Neural cell (in vitro differentiated cells): ENCODE results near the gene AKR1A1.

Experiments used
- EZH2 ChIP-seq: fragments of 200-600, 300-800 bp; shearing (Covaris generic), sonication (generic); IDR thresholded peaks from 2 replicates; pipeline ENCODE4 v1.6.1; 2014; ENCODE audit warnings: antibody characterized with exemption, low read length, borderline replicate concordance, mild to moderate bottlenecking; ENCODE audit not compliant: insufficient read depth, poor library complexity, severe bottlenecking
- TF ChIP-seq, protein P1 (sequence below): fragments of 450-650 bp; IDR thresholded peaks from 2 replicates; pipeline ENCODE4 v1.5.1; 2014; ENCODE audit warnings: antibody characterized with exemption, mild to moderate bottlenecking, moderate library complexity; ENCODE audit not compliant: poor library complexity, severe bottlenecking
- TF ChIP-seq, protein P2 (sequence below): IDR thresholded peaks from 2 replicates; pipeline ENCODE4 v1.6.1; 2012; ENCODE audit warnings: borderline replicate concordance

DNA sequence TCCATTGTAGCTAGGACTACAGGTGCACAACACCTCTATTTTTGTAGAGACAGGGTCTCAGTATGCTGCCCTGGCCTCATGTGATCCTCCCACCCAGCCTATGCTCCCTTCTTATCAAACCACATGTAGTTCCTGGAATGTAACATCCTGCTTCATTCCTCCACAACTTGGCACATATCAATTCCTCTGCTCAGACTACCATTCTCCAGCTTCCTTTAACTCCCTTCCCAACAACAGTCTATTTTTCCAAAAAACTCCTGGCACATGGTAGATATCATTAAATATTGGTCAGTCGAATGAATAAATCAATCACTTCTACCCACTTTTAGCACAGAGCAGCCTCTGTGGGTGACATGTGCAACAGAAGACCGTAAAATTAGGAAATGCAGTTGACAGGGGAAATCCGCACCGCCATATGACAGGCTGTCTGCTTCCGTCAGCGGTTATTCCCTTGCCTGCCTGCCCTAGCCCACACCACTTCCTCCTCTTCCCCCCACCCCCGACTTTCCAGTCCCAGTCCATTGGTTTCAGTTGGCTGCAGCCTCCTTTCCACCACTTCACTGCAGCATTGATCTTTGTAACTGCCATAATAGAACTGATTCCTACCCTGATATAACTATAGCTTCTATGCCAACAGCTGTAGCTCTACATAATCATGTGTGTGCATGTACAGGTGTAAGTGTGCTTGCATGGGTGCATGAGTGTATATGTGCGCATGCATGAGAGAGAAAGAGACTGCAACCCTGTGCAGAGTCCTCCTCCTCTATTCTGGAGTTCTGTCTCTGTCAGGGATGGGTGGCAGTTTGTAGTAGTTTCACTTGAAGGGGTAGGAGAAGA, 6.8 kb upstream of the AKR1A1 start:
- TF ChIP-seq, protein P1, sequence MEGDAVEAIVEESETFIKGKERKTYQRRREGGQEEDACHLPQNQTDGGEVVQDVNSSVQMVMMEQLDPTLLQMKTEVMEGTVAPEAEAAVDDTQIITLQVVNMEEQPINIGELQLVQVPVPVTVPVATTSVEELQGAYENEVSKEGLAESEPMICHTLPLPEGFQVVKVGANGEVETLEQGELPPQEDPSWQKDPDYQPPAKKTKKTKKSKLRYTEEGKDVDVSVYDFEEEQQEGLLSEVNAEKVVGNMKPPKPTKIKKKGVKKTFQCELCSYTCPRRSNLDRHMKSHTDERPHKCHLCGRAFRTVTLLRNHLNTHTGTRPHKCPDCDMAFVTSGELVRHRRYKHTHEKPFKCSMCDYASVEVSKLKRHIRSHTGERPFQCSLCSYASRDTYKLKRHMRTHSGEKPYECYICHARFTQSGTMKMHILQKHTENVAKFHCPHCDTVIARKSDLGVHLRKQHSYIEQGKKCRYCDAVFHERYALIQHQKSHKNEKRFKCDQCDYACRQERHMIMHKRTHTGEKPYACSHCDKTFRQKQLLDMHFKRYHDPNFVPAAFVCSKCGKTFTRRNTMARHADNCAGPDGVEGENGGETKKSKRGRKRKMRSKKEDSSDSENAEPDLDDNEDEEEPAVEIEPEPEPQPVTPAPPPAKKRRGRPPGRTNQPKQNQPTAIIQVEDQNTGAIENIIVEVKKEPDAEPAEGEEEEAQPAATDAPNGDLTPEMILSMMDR, result no peak
- TF ChIP-seq, protein P2, sequence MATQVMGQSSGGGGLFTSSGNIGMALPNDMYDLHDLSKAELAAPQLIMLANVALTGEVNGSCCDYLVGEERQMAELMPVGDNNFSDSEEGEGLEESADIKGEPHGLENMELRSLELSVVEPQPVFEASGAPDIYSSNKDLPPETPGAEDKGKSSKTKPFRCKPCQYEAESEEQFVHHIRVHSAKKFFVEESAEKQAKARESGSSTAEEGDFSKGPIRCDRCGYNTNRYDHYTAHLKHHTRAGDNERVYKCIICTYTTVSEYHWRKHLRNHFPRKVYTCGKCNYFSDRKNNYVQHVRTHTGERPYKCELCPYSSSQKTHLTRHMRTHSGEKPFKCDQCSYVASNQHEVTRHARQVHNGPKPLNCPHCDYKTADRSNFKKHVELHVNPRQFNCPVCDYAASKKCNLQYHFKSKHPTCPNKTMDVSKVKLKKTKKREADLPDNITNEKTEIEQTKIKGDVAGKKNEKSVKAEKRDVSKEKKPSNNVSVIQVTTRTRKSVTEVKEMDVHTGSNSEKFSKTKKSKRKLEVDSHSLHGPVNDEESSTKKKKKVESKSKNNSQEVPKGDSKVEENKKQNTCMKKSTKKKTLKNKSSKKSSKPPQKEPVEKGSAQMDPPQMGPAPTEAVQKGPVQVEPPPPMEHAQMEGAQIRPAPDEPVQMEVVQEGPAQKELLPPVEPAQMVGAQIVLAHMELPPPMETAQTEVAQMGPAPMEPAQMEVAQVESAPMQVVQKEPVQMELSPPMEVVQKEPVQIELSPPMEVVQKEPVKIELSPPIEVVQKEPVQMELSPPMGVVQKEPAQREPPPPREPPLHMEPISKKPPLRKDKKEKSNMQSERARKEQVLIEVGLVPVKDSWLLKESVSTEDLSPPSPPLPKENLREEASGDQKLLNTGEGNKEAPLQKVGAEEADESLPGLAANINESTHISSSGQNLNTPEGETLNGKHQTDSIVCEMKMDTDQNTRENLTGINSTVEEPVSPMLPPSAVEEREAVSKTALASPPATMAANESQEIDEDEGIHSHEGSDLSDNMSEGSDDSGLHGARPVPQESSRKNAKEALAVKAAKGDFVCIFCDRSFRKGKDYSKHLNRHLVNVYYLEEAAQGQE, result no peak
- no peak for TF ChIP-seq EZH2
